ENCODE measurements around the gene ZFYVE9. TPM values are rescaled to one million over a fixed set of nuclear protein-coding genes. Genes with fewer than 3 reads are reported as not detected.

The ZFYVE9 gene
- total and polyA plus RNA-seq, 2 experiments from 2014 or later, result 5.4 to 27.3 TPM

Other genes with a start within 250 kb of the ZFYVE9 start
- 34.6 and 37.9 TPM in 2 replicates for gene RAB3B, start 151.4 kb upstream of the ZFYVE9 start, total RNA-seq (2014; rRNA removed; shearing (Covaris generic))
- gene RAB3B, start 151.4 kb upstream of the ZFYVE9 start, polyA plus RNA-seq (2016; fragmentation: Nextera tagmentation; extraction: Ambion mirVana), result 16.3 and 18.3 TPM in 2 replicates
- 12.0 and 13.0 TPM in 2 replicates for gene KTI12, start 108.3 kb upstream of the ZFYVE9 start, total RNA-seq (2014; rRNA removed; shearing (Covaris generic))
- 8.7 and 9.5 TPM in 2 replicates for gene KTI12, start 108.3 kb upstream of the ZFYVE9 start, polyA plus RNA-seq (2016; fragmentation: Nextera tagmentation; extraction: Ambion mirVana)
- gene TXNDC12, start 86.9 kb upstream of the ZFYVE9 start, total RNA-seq (2014; rRNA removed; shearing (Covaris generic)), result 60.9 and 68.9 TPM in 2 replicates
- gene TXNDC12, start 86.9 kb upstream of the ZFYVE9 start, polyA plus RNA-seq (2016; fragmentation: Nextera tagmentation; extraction: Ambion mirVana), result 88.2 and 96.6 TPM in 2 replicates
- gene BTF3L4, start 85.8 kb upstream of the ZFYVE9 start, total RNA-seq (2014; rRNA removed; shearing (Covaris generic)), result 112 and 131 TPM in 2 replicates
- 149 and 154 TPM in 2 replicates for gene BTF3L4, start 85.8 kb upstream of the ZFYVE9 start, polyA plus RNA-seq (2016; fragmentation: Nextera tagmentation; extraction: Ambion mirVana)
- 11.3 and 13.1 TPM in 2 replicates for gene CC2D1B, start 224.1 kb downstream of the ZFYVE9 start, total RNA-seq (2014; rRNA removed; shearing (Covaris generic))
- 5.7 and 6.0 TPM in 2 replicates for gene CC2D1B, start 224.1 kb downstream of the ZFYVE9 start, polyA plus RNA-seq (2016; fragmentation: Nextera tagmentation; extraction: Ambion mirVana)

Data from GM23338 (cell line).